ENCODE results near the gene EPHB2. TPM values are rescaled to one million over a fixed set of nuclear protein-coding genes. Genes with fewer than 3 reads are reported as not detected.

The EPHB2 gene
- total RNA-seq, 1 donor from 2014 or later = 69.4 TPM

DNA sequence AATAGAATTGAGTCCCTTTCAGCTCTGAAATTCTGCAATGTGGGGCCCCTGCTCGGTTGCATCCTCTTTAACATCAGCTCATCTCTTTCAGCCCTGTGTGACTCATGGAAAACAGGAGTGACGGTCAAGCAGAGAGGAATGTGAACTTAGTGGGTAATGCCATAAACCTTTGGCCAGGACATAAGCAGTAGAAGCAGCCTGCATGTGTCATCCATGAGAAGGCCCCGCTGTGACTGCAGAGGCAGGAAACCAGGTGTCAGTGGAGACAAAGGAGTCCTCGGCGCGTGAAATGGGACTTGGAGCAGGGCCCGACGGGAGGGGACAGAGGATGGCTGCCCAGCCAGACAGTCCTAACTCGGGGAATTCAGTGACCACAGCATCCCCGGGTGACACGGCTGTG, 21.1 kb upstream of the EPHB2 start:
- Mint-ChIP-seq H3K4me3 (ENCODE audit: low read depth) (no peak overlapping the region), H3K4me1 (ENCODE audit: low read depth) (peaks cover 9% of the 10 kb centered on the region), H3K36me3 (ENCODE audit: insufficient read depth) (no peaks in the 10 kb centered on the region), H3K9me3 (ENCODE audit: low read depth) (no peaks in the 10 kb centered on the region), H3K27me3 (peaks cover 18% of the 10 kb centered on the region), H3K27ac (no peak overlapping the region)
- DNase-seq (ENCODE audit: low spot score, unreplicated experiment) = no peak
- TF ChIP-seq, protein P1, sequence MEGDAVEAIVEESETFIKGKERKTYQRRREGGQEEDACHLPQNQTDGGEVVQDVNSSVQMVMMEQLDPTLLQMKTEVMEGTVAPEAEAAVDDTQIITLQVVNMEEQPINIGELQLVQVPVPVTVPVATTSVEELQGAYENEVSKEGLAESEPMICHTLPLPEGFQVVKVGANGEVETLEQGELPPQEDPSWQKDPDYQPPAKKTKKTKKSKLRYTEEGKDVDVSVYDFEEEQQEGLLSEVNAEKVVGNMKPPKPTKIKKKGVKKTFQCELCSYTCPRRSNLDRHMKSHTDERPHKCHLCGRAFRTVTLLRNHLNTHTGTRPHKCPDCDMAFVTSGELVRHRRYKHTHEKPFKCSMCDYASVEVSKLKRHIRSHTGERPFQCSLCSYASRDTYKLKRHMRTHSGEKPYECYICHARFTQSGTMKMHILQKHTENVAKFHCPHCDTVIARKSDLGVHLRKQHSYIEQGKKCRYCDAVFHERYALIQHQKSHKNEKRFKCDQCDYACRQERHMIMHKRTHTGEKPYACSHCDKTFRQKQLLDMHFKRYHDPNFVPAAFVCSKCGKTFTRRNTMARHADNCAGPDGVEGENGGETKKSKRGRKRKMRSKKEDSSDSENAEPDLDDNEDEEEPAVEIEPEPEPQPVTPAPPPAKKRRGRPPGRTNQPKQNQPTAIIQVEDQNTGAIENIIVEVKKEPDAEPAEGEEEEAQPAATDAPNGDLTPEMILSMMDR (IDR thresholded peaks at IDR 0.05; ENCODE audit: unreplicated experiment) = no peak

DNA sequence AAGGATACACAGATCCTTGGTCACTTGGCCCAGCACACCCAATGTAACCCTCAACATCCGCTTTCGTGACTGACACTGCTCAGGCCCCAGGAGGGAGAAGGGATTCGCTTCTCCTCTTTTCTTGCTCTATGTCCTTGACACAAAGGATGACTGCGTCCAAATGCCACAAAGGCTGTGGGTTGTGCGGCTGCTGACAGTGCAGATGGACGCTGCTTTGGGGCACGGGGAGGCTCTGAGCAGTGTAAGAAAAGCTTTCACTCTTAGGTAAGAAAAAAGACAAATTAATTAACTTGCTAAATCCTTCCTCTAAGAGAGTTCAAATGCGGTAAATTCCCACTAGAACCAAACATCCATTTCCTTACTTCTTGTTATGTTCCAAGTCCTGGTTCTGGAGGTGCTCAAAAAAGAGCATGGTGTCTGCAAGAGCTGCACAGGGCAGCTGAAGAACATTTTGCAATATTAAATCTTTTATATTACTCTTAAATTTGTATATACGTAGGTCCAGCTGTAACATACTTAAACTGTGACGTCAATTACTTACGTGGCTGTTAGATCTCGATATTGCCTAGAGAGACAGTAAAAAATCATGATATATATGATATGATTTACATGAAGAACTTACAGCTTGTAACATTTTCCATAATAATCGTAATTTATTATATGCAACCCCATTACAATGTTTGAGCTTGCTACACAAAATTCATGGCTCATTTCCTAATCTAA, 19.4 kb upstream of the EPHB2 start:
- TF ChIP-seq, protein P1 (IDR thresholded peaks at IDR 0.05; ENCODE audit: unreplicated experiment) = no peak

DNA sequence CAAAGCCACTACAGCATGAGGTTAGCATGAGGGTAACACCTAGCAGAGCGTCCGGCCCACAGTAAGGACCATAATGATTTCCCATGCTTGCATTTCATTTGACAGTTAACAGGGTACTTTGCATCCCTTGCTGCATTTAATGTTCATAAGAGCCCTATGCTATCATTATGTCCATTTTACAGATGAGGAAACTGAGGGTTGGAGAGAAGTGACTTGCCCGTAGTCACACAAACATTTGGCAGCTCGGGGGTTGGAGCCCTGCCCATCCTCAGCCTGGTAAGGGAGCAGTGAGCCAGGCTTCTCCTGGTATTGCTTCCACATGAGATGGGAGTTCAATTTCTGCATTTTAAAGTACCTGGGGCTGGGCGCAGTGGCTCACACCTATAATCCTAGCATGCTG, 16.5 kb upstream of the EPHB2 start:
- no peak overlapping the region for H3K4me3 Mint-ChIP-seq (ENCODE audit: low read depth)
- DNase-seq (ENCODE audit: low spot score, unreplicated experiment) = no peak
- H3K27me3 Mint-ChIP-seq = peaks cover 3% of the 10 kb centered on the region
- peaks cover 4% of the 10 kb centered on the region for H3K4me1 Mint-ChIP-seq (ENCODE audit: low read depth)
- H3K27ac Mint-ChIP-seq = no peak overlapping the region
- no peaks in the 10 kb centered on the region for H3K9me3 Mint-ChIP-seq (ENCODE audit: low read depth)
- no peaks in the 10 kb centered on the region for H3K36me3 Mint-ChIP-seq (ENCODE audit: insufficient read depth)
- TF ChIP-seq, protein P1 (IDR thresholded peaks at IDR 0.05; ENCODE audit: unreplicated experiment) = no peak

More for the DNA sequence above, 19.4 kb upstream of the EPHB2 start:
- H3K36me3 Mint-ChIP-seq (ENCODE audit: insufficient read depth) = no peaks in the 10 kb centered on the region
- H3K4me3 Mint-ChIP-seq (ENCODE audit: low read depth) = no peak overlapping the region
- peaks cover 9% of the 10 kb centered on the region for H3K27me3 Mint-ChIP-seq
- DNase-seq (ENCODE audit: low spot score, unreplicated experiment) = no peak
- no peaks in the 10 kb centered on the region for H3K9me3 Mint-ChIP-seq (ENCODE audit: low read depth)
- H3K27ac Mint-ChIP-seq = no peak overlapping the region
- H3K4me1 Mint-ChIP-seq (ENCODE audit: low read depth) = no peaks in the 10 kb centered on the region

DNA sequence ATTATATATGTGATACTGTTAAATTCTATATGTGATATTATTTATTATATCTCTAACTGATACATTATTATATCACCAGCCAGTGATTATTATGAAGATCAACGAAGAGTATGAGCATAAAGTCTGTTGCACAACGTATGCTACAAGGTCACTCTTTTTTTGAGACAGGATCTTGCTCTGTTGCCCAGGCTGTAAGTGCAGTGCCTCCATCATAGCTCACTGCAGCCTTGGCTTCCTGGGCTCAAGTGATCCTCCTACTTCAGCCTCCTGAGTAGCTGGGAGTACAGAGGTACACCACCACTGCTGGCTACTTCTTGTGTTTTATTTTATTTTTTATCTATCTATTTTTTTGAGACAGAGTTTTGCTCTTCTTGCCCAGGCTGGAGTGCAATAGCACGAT, 14.0 kb upstream of the EPHB2 start:
- Mint-ChIP-seq H3K36me3 (ENCODE audit: insufficient read depth) (no peaks in the 10 kb centered on the region), H3K4me1 (ENCODE audit: low read depth) (peaks cover 4% of the 10 kb centered on the region), H3K27ac (no peak overlapping the region), H3K27me3 (no peaks in the 10 kb centered on the region), H3K4me3 (ENCODE audit: low read depth) (no peak overlapping the region), H3K9me3 (ENCODE audit: low read depth) (no peaks in the 10 kb centered on the region)
- DNase-seq (ENCODE audit: low spot score, unreplicated experiment) = no peak
- TF ChIP-seq, protein P1 (IDR thresholded peaks at IDR 0.05; ENCODE audit: unreplicated experiment) = no peak

DNA sequence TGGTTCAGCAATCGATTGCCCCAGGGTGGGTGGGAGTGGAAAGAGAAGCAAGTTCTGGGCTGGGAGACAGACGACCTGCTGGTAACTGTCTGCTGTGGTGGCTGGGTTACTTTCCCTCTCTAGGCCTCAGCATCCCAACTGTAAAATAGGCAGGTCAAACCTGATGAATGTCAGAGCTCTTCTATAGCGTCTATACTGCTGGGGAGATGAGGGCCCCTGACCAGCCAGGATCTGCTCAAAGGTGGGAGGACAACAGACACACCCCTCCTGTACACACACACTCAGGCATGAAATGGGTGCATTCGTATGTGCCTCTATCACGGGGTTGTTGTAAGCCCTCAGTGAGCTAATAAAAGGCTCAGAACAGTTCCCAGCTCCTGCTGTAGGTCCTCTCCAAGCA, 12.7 kb upstream of the EPHB2 start:
- Mint-ChIP-seq H3K9me3 (ENCODE audit: low read depth) (no peaks in the 10 kb centered on the region), H3K27ac (no peak overlapping the region), H3K4me3 (ENCODE audit: low read depth) (no peak overlapping the region), H3K36me3 (ENCODE audit: insufficient read depth) (no peaks in the 10 kb centered on the region), H3K27me3 (peaks cover 4% of the 10 kb centered on the region), H3K4me1 (ENCODE audit: low read depth) (peaks cover 5% of the 10 kb centered on the region)
- DNase-seq (ENCODE audit: low spot score, unreplicated experiment) = no peak
- TF ChIP-seq, protein P1 (IDR thresholded peaks at IDR 0.05; ENCODE audit: unreplicated experiment) = no peak
